Neuronal stem cell (in vitro differentiated cells): Measurements from ENCODE around the gene ISL2.
A peak's percentile ranks its signal among the peaks of the same experiment; 100 is the strongest.

Source experiments
- DNase-seq: peaks from one replicate; pipeline ENCODE4 v3.0.0-alpha.2; 2013; ENCODE audit warnings: low spot score
- H2AFZ ChIP-seq: one replicate; pipeline ENCODE4 v1.6.1; 2013; ENCODE audit warnings: mild to moderate bottlenecking, low read length, inconsistent platforms
- H2AK5ac ChIP-seq: 2 replicates; pipeline ENCODE4 v1.6.1; 2013; ENCODE audit warnings: low read depth, mild to moderate bottlenecking, inconsistent platforms, low read length, moderate library complexity, mixed read lengths
- H2BK120ac ChIP-seq: 2 replicates; pipeline ENCODE4 v1.6.1; 2013; ENCODE audit warnings: low read depth, mild to moderate bottlenecking, inconsistent platforms, low read length, moderate library complexity, mixed read lengths
- H2BK12ac ChIP-seq: one replicate; pipeline ENCODE4 v1.6.1; 2013; ENCODE audit warnings: low read length, inconsistent platforms
- H2BK15ac ChIP-seq: 2 replicates; pipeline ENCODE4 v1.6.1; 2013; ENCODE audit warnings: mild to moderate bottlenecking, low read length, inconsistent platforms, mixed read lengths
- H2BK5ac ChIP-seq: one replicate; pipeline ENCODE4 v1.6.1; 2013; ENCODE audit warnings: inconsistent platforms, mild to moderate bottlenecking, low read length, moderate library complexity
- H3K14ac ChIP-seq: one replicate; pipeline ENCODE4 v1.6.1; 2013; ENCODE audit warnings: low read length, inconsistent platforms
- H3K18ac ChIP-seq: 2 replicates; pipeline ENCODE4 v1.6.1; 2013; ENCODE audit warnings: low read length, inconsistent platforms
- H3K23ac ChIP-seq: 2 replicates; pipeline ENCODE4 v1.6.1; 2013; ENCODE audit warnings: low read depth, mild to moderate bottlenecking, mixed read lengths, low read length, inconsistent platforms; ENCODE audit not compliant: poor library complexity
- H3K27ac ChIP-seq: replicated peaks from 3 replicates; pipeline ENCODE4 v1.5.1; 2013; ENCODE audit warnings: low read length, inconsistent platforms
- H3K27me3 ChIP-seq, 3 experiments: 2 replicates each; pipeline ENCODE4 v1.6.1; 2013; ENCODE audit warnings: low read length in 3 of 3, mild to moderate bottlenecking in 2 of 3, inconsistent platforms in 1 of 3, low read depth in 1 of 3, mixed read lengths in 1 of 3, moderate library complexity in 1 of 3; ENCODE audit not compliant: control insufficient read depth in 3 of 3, insufficient read depth in 3 of 3
- H3K36me3 ChIP-seq, 2 donors: replicated peaks in 1 of 2; 2 replicates each; pipeline ENCODE4 v1.6.1; 2013; ENCODE audit warnings: low read length in 2 of 2; ENCODE audit not compliant: control insufficient read depth in 2 of 2, insufficient read depth in 2 of 2
- H3K4ac ChIP-seq: 2 replicates; pipeline ENCODE4 v1.6.1; 2013; ENCODE audit warnings: inconsistent platforms, mild to moderate bottlenecking, low read length, moderate library complexity
- H3K4me1 ChIP-seq, 2 donors: 1 replicate in 1 of 2; 2 replicates in 1 of 2; pipeline ENCODE4 v1.6.1; 2013; ENCODE audit warnings: low read length in 2 of 2, low read depth in 1 of 2; ENCODE audit not compliant: control insufficient read depth in 2 of 2, insufficient read depth in 1 of 2
- H3K4me2 ChIP-seq: one replicate; pipeline ENCODE4 v1.6.1; 2013; ENCODE audit warnings: mild to moderate bottlenecking, low read length, inconsistent platforms; ENCODE audit not compliant: insufficient read depth, poor library complexity, severe bottlenecking
- H3K4me3 ChIP-seq, 2 donors: 2 replicates each; pipeline ENCODE4 v1.5.1; 2013; ENCODE audit warnings: low read length in 2 of 2, mild to moderate bottlenecking in 2 of 2, inconsistent platforms in 1 of 2, moderate library complexity in 1 of 2
- H3K79me1 ChIP-seq: one replicate; pipeline ENCODE4 v1.6.1; 2013; ENCODE audit warnings: low read depth, mild to moderate bottlenecking, inconsistent platforms, low read length, moderate library complexity
- H3K9ac ChIP-seq: one replicate; pipeline ENCODE4 v1.6.1; 2013; ENCODE audit warnings: mild to moderate bottlenecking, low read depth, low read length, inconsistent platforms; ENCODE audit not compliant: poor library complexity
- H3K9me3 ChIP-seq, 2 donors: replicated peaks in 1 of 2; 2 replicates each; pipeline versions ENCODE3 to v1.6.1; 2013; ENCODE audit warnings: low read length in 2 of 2, mild to moderate bottlenecking in 2 of 2, inconsistent platforms in 1 of 2, low read depth in 1 of 2, mixed read lengths in 1 of 2, moderate library complexity in 1 of 2; ENCODE audit not compliant: control insufficient read depth in 2 of 2, insufficient read depth in 1 of 2
- H4K8ac ChIP-seq: one replicate; pipeline ENCODE4 v1.6.1; 2013; ENCODE audit warnings: low read depth, mild to moderate bottlenecking, inconsistent platforms, low read length, moderate library complexity
- H4K91ac ChIP-seq: one replicate; pipeline ENCODE4 v1.6.1; 2013; ENCODE audit warnings: low read length, low read depth, mild to moderate bottlenecking, inconsistent platforms; ENCODE audit not compliant: poor library complexity
- WGBS, 2 donors: extraction: QIAGEN DNeasy Blood & Tissue Kit; methylation state at CpG; one replicate each; pipeline ENCODE4 v1.1.7; 2013; ENCODE audit warnings: missing lambda C conversion rate in 2 of 2, mixed read lengths in 1 of 2; ENCODE audit not compliant: insufficient read length in 2 of 2, insufficient replicate concordance in 1 of 2; ENCODE audit errors: extremely low coverage in 2 of 2; 5-methylcytosine and 5-hydroxymethylcytosine counted together

ISL2 gene

GRCh38 chr15:76320012-76320411 is 16.6 kb upstream of the ISL2 start:
- peaks cover 0 to 3% of the 10 kb centered on the region in 2 donors for H3K4me1 ChIP-seq
- no peak overlapping the region for H2BK15ac ChIP-seq
- no peak for DNase-seq
- no peak overlapping the region for H2AK5ac ChIP-seq
- WGBS, 2 donors: no CpG with 5 or more reads among the region's 6 CpGs
- H3K9me3 ChIP-seq: no peaks in the 10 kb centered on the region
- no peaks in the 10 kb centered on the region for H3K79me1 ChIP-seq
- H3K36me3 ChIP-seq: no peaks in the 10 kb centered on the region
- no peak overlapping the region for H4K91ac ChIP-seq
- H3K4me3 ChIP-seq: no peak overlapping the region
- H3K23ac ChIP-seq: no peak overlapping the region
- H3K4ac ChIP-seq: no peak overlapping the region
- no peak overlapping the region for H3K18ac ChIP-seq
- peaks cover 0 to 52% (median 0%) of the 10 kb centered on the region in 3 experiments for H3K27me3 ChIP-seq
- H3K9ac ChIP-seq: no peak overlapping the region
- H2BK5ac ChIP-seq: no peak overlapping the region
- H2AFZ ChIP-seq: no peak overlapping the region
- H3K27ac ChIP-seq: no peak overlapping the region
- no peak overlapping the region for H3K4me2 ChIP-seq
- H2BK12ac ChIP-seq: no peak overlapping the region
- H2BK120ac ChIP-seq: no peak overlapping the region
- H4K8ac ChIP-seq: no peak overlapping the region
- H3K14ac ChIP-seq: no peak overlapping the region

GRCh38 chr15:76321171-76321570 is 15.4 kb upstream of the ISL2 start:
- Histone ChIP-seq H3K9ac (no peak overlapping the region), H3K36me3 (no peaks in the 10 kb centered on the region), H3K4me2 (no peak overlapping the region), H2BK120ac (no peak overlapping the region), H2BK5ac (no peak overlapping the region), H3K79me1 (no peaks in the 10 kb centered on the region), H3K18ac (no peak overlapping the region), H3K27me3 (peaks cover 0 to 45% (median 0%) of the 10 kb centered on the region in 3 experiments), H3K23ac (no peak overlapping the region), H3K9me3 (no peaks in the 10 kb centered on the region), H3K14ac (no peak overlapping the region), H3K4me1 (peaks cover 0 to 3% of the 10 kb centered on the region in 2 donors), H2BK15ac (no peak overlapping the region), H2AFZ (peak overlapping the region; percentile 25), H4K8ac (no peak overlapping the region), H2BK12ac (no peak overlapping the region), H3K4me3 (no peak overlapping the region), H2AK5ac (no peak overlapping the region), H4K91ac (no peak overlapping the region), H3K27ac (no peak overlapping the region), H3K4ac (no peak overlapping the region)
- WGBS, 2 donors: no CpG with 5 or more reads among the region's 10 CpGs
- DNase-seq: no peak

- Histone ChIP-seq H3K9me3 (no peaks in the 10 kb centered on the region), H3K79me1 (no peaks in the 10 kb centered on the region), H2BK5ac (no peak overlapping the region), H2BK15ac (no peak overlapping the region), H3K27me3 (peaks cover 0 to 42% (median 0%) of the 10 kb centered on the region in 3 experiments), H3K9ac (no peak overlapping the region), H3K27ac (no peak overlapping the region), H3K4me2 (no peak overlapping the region), H2AFZ (peak overlapping the region; percentile 25), H3K18ac (no peak overlapping the region), H3K36me3 (no peaks in the 10 kb centered on the region), H2BK12ac (no peak overlapping the region), H3K14ac (no peak overlapping the region), H2AK5ac (no peak overlapping the region), H4K8ac (no peak overlapping the region), H3K4ac (no peak overlapping the region), H4K91ac (no peak overlapping the region), H3K4me1 (peaks cover 0 to 3% of the 10 kb centered on the region in 2 donors), H3K4me3 (no peak overlapping the region), H3K23ac (no peak overlapping the region), H2BK120ac (no peak overlapping the region)
- WGBS, 2 donors: no CpG with 5 or more reads among the region's 5 CpGs
- no peak for DNase-seq
These were observed 15.0 kb upstream of the ISL2 start for GRCh38 chr15:76321602-76322001.

- no peak overlapping the region for H2BK5ac ChIP-seq
- no peak overlapping the region for H3K4me3 ChIP-seq
- H3K79me1 ChIP-seq: no peaks in the 10 kb centered on the region
- H3K9ac ChIP-seq: no peak overlapping the region
- no peaks in the 10 kb centered on the region for H3K36me3 ChIP-seq
- H2AK5ac ChIP-seq: no peak overlapping the region
- H3K27me3 ChIP-seq: peaks cover 0 to 41% (median 0%) of the 10 kb centered on the region in 3 experiments
- no peak overlapping the region for H3K23ac ChIP-seq
- H4K8ac ChIP-seq: no peak overlapping the region
- DNase-seq: no peak
- H3K18ac ChIP-seq: no peak overlapping the region
- H2AFZ ChIP-seq: no peak overlapping the region
- H3K9me3 ChIP-seq: no peaks in the 10 kb centered on the region
- H3K14ac ChIP-seq: no peak overlapping the region
- H2BK12ac ChIP-seq: no peak overlapping the region
- H3K4me1 ChIP-seq: peaks cover 0 to 3% of the 10 kb centered on the region in 2 donors
- WGBS, 2 donors: no CpG with 5 or more reads among the region's 3 CpGs
- H4K91ac ChIP-seq: no peak overlapping the region
- no peak overlapping the region for H3K4ac ChIP-seq
- H3K27ac ChIP-seq: no peak overlapping the region
- no peak overlapping the region for H2BK120ac ChIP-seq
- no peak overlapping the region for H3K4me2 ChIP-seq
- H2BK15ac ChIP-seq: no peak overlapping the region
These were observed 12.5 kb upstream of the ISL2 start for GRCh38 chr15:76324066-76324465.
